IgD-negative memory B cell (primary cell): ENCODE data around the gene TPCN1. TPM values are rescaled to one million over a fixed set of nuclear protein-coding genes. Genes with fewer than 3 reads are reported as not detected.

Source experiments
- H3K27ac Mint-ChIP-seq, 3 donors: one replicate each; pipeline ENCODE4 v1.8.0; 2020 to 2022; ENCODE audit warnings: mild to moderate bottlenecking in 3 of 3, mixed read lengths in 3 of 3, moderate library complexity in 1 of 3
- H3K27me3 Mint-ChIP-seq: one replicate; pipeline ENCODE4 v1.8.0; 2021; ENCODE audit warnings: mixed read lengths
- H3K36me3 Mint-ChIP-seq: one replicate; pipeline ENCODE4 v1.8.0; 2020; ENCODE audit warnings: mild to moderate bottlenecking, mixed read lengths
- H3K4me1 Mint-ChIP-seq, 3 donors: one replicate each; pipeline ENCODE4 v1.8.0; 2020 to 2022; ENCODE audit warnings: mixed read lengths in 3 of 3, mild to moderate bottlenecking in 1 of 3
- H3K4me3 Mint-ChIP-seq, 4 donors: one replicate each; pipeline ENCODE4 v1.8.0; 2020 to 2022; ENCODE audit warnings: mild to moderate bottlenecking in 4 of 4, mixed read lengths in 4 of 4, moderate library complexity in 3 of 4
- H3K9me3 Mint-ChIP-seq, 3 donors: one replicate each; pipeline ENCODE4 v1.8.0; 2020 to 2021; ENCODE audit warnings: mixed read lengths in 3 of 3, mild to moderate bottlenecking in 1 of 3
- polyA plus RNA-seq: library from polyadenylated mRNA; unstranded; fragments of 300-500 nt; fragmentation: Illumina TruSeq; gene quantifications from one replicate; pipeline ENCODE4 v1.2.3, GENCODE V29; 2021

Gene TPCN1
- polyA plus RNA-seq, 1 donor from 2014 or later = 17.4 TPM

GRCh38 chr12:113248051-113248825, 27.0 kb downstream of the TPCN1 start:
- peaks cover 5% of the 10 kb centered on the region for H3K36me3 Mint-ChIP-seq
- H3K27me3 Mint-ChIP-seq = no peaks in the 10 kb centered on the region
- H3K9me3 Mint-ChIP-seq = peaks cover 0 to 4% (median under 1%) of the 10 kb centered on the region in 3 donors
- H3K27ac Mint-ChIP-seq = no peak overlapping the region
- no peak overlapping the region for H3K4me3 Mint-ChIP-seq
- peaks cover 0 to 1% (median 1%) of the 10 kb centered on the region in 3 donors for H3K4me1 Mint-ChIP-seq

- Mint-ChIP-seq H3K4me1 (peaks cover 0 to 1% (median 1%) of the 10 kb centered on the region in 3 donors), H3K9me3 (peaks cover 0 to 8% (median 1%) of the 10 kb centered on the region in 3 donors), H3K4me3 (no peak overlapping the region), H3K36me3 (peaks cover 7% of the 10 kb centered on the region), H3K27ac (no peak overlapping the region), H3K27me3 (no peaks in the 10 kb centered on the region)
These were observed 27.7 kb downstream of the TPCN1 start for GRCh38 chr12:113248842-113249435.

GRCh38 chr12:113249546-113249945, 28.3 kb downstream of the TPCN1 start:
- Mint-ChIP-seq H3K27me3 (no peaks in the 10 kb centered on the region), H3K36me3 (peaks cover 11% of the 10 kb centered on the region), H3K27ac (no peak overlapping the region), H3K4me3 (no peak overlapping the region), H3K4me1 (peaks cover 0 to 1% (median 1%) of the 10 kb centered on the region in 3 donors), H3K9me3 (peaks cover 0 to 8% (median 1%) of the 10 kb centered on the region in 3 donors)

- no peak overlapping the region for H3K27ac Mint-ChIP-seq
- H3K27me3 Mint-ChIP-seq = no peaks in the 10 kb centered on the region
- H3K4me1 Mint-ChIP-seq = peaks cover 0 to 1% (median 1%) of the 10 kb centered on the region in 3 donors
- peaks cover 0 to 8% (median 1%) of the 10 kb centered on the region in 3 donors for H3K9me3 Mint-ChIP-seq
- H3K36me3 Mint-ChIP-seq = peaks cover 9% of the 10 kb centered on the region
- H3K4me3 Mint-ChIP-seq = no peak overlapping the region
These were observed 28.8 kb downstream of the TPCN1 start for GRCh38 chr12:113250045-113250444.

GRCh38 chr12:113251404-113252070, 30.3 kb downstream of the TPCN1 start:
- Mint-ChIP-seq H3K9me3 (peaks cover 0 to 8% (median 1%) of the 10 kb centered on the region in 3 donors), H3K4me1 (peaks cover 0 to 1% (median 0%) of the 10 kb centered on the region in 3 donors), H3K36me3 (peaks cover 13% of the 10 kb centered on the region), H3K27ac (no peak overlapping the region), H3K27me3 (no peaks in the 10 kb centered on the region), H3K4me3 (no peak overlapping the region)

- Mint-ChIP-seq H3K4me1 (peaks cover 0 to 1% (median 0%) of the 10 kb centered on the region in 3 donors), H3K4me3 (no peak overlapping the region), H3K27ac (no peak overlapping the region), H3K27me3 (no peaks in the 10 kb centered on the region), H3K36me3 (peaks cover 14% of the 10 kb centered on the region), H3K9me3 (peaks cover 0 to 8% (median 1%) of the 10 kb centered on the region in 3 donors)
These were observed 31.2 kb downstream of the TPCN1 start for GRCh38 chr12:113252494-113252893.

- Mint-ChIP-seq H3K9me3 (peaks cover 0 to 8% (median 1%) of the 10 kb centered on the region in 3 donors), H3K4me3 (no peak overlapping the region), H3K4me1 (peaks cover 0 to under 1% (median 0%) of the 10 kb centered on the region in 3 donors), H3K27me3 (no peaks in the 10 kb centered on the region), H3K27ac (no peak overlapping the region), H3K36me3 (peaks cover 14% of the 10 kb centered on the region)
These were observed 32.4 kb downstream of the TPCN1 start for GRCh38 chr12:113253532-113254285.

- Mint-ChIP-seq H3K4me3 (no peak overlapping the region), H3K9me3 (peaks cover 0 to 8% (median 1%) of the 10 kb centered on the region in 3 donors), H3K4me1 (peaks cover 0 to 3% (median 0%) of the 10 kb centered on the region in 3 donors), H3K27me3 (no peaks in the 10 kb centered on the region), H3K36me3 (peaks cover 14% of the 10 kb centered on the region), H3K27ac (no peak overlapping the region)
These were observed 33.0 kb downstream of the TPCN1 start for GRCh38 chr12:113254298-113254697.

- peaks cover 0 to 7% (median 1%) of the 10 kb centered on the region in 3 donors for H3K9me3 Mint-ChIP-seq
- no peak overlapping the region for H3K27ac Mint-ChIP-seq
- no peaks in the 10 kb centered on the region for H3K27me3 Mint-ChIP-seq
- H3K4me1 Mint-ChIP-seq = peaks cover 0 to 11% (median 0%) of the 10 kb centered on the region in 3 donors
- peaks cover 16% of the 10 kb centered on the region for H3K36me3 Mint-ChIP-seq
- H3K4me3 Mint-ChIP-seq = no peak overlapping the region
These were observed 36.3 kb downstream of the TPCN1 start for GRCh38 chr12:113257564-113257963.

- peaks cover 0 to 11% (median 0%) of the 10 kb centered on the region in 3 donors for H3K4me1 Mint-ChIP-seq
- H3K27me3 Mint-ChIP-seq = no peaks in the 10 kb centered on the region
- H3K4me3 Mint-ChIP-seq = no peak overlapping the region
- peak overlapping the region in 1 of 3 donors; percentile 53 for H3K27ac Mint-ChIP-seq
- H3K36me3 Mint-ChIP-seq = peaks cover 11% of the 10 kb centered on the region
- no peaks in the 10 kb centered on the region for H3K9me3 Mint-ChIP-seq
These were observed 38.9 kb downstream of the TPCN1 start for GRCh38 chr12:113260127-113260526.

- Mint-ChIP-seq H3K36me3 (peaks cover 9% of the 10 kb centered on the region), H3K4me1 (peaks cover 0 to 11% (median 0%) of the 10 kb centered on the region in 3 donors), H3K27me3 (no peaks in the 10 kb centered on the region), H3K4me3 (no peak overlapping the region), H3K27ac (no peak overlapping the region), H3K9me3 (no peaks in the 10 kb centered on the region)
These were observed 39.5 kb downstream of the TPCN1 start for GRCh38 chr12:113260636-113261300.

- Mint-ChIP-seq H3K4me1 (peaks cover 0 to 11% (median 0%) of the 10 kb centered on the region in 3 donors), H3K4me3 (no peak overlapping the region), H3K27ac (no peak overlapping the region), H3K27me3 (no peaks in the 10 kb centered on the region), H3K9me3 (no peaks in the 10 kb centered on the region), H3K36me3 (peaks cover 4% of the 10 kb centered on the region)
These were observed 40.7 kb downstream of the TPCN1 start for GRCh38 chr12:113261847-113262470.

GRCh38 chr12:113262710-113263109, 41.4 kb downstream of the TPCN1 start:
- peaks cover 4% of the 10 kb centered on the region for H3K36me3 Mint-ChIP-seq
- peaks cover 0 to 11% (median 0%) of the 10 kb centered on the region in 3 donors for H3K4me1 Mint-ChIP-seq
- H3K27ac Mint-ChIP-seq = no peak overlapping the region
- H3K9me3 Mint-ChIP-seq = no peaks in the 10 kb centered on the region
- H3K27me3 Mint-ChIP-seq = no peaks in the 10 kb centered on the region
- H3K4me3 Mint-ChIP-seq = no peak overlapping the region
